A549 (cell line): Measurements from ENCODE around the gene COL2A1. TPM values are rescaled to one million over a fixed set of nuclear protein-coding genes. Genes with fewer than 3 reads are reported as not detected.

Source experiments
- ATAC-seq, 2 experiments: fragments of 200-7000 bp in 1 of 2; fragments of >200 bp in 1 of 2; cut with Nextera tagmentation in 1 of 2; cut with Tn5 transposase in 1 of 2; 3 replicates each; pipeline versions ENCODE4 v1.8.0 to v1.9.1; 2018 to 2020; ENCODE audit warnings: mild to moderate bottlenecking in 1 of 2, moderate library complexity in 1 of 2
- CTCF ChIA-PET: fragments of 300-600 bp; sonication (Branson Sonifier 250); formaldehyde crosslinking; extraction: SDS; loops from one replicate; lab custom pipeline; 2021; ENCODE audit warnings: antibody characterized with exemption, inconsistent platforms; lab: Yijun Ruan, JAX
- POLR2A ChIA-PET: fragments of 350-600 bp; formaldehyde crosslinking; extraction: SDS; loops from one replicate; lab custom pipeline; 2021; ENCODE audit warnings: antibody characterized with exemption, inconsistent platforms; lab: Yijun Ruan, JAX
- DNase-seq, 2 experiments: peaks; one replicate each; pipeline versions ENCODE4 v3.0.0 to v3.0.0-alpha.2; 2011 to 2016; ENCODE audit warnings: low read depth in 1 of 2, low spot score in 1 of 2
- FAIRE-seq: peaks from 2 replicates; lab custom pipeline; 2011; peaks lifted over from hg19 to GRCh38; lab: Jason Lieb, UNC
- H3K27ac ChIP-seq, 2 experiments: fragments of >200 bp; sonication (Bioruptor Twin); formaldehyde crosslinking; 3 replicates each; pipeline ENCODE4 v1.5.1; 2016 to 2017
- H3K4me1 ChIP-seq: fragments of >200 bp; sonication (Bioruptor Twin); formaldehyde crosslinking; 3 replicates; pipeline ENCODE4 v1.6.1; 2016
- H3K4me2 ChIP-seq: fragments of >200 bp; sonication (Bioruptor Twin); formaldehyde crosslinking; 3 replicates; pipeline ENCODE4 v1.6.1; 2016
- H3K4me3 ChIP-seq: fragments of >200 bp; sonication (Bioruptor Twin); formaldehyde crosslinking; 3 replicates; pipeline ENCODE4 v1.5.1; 2016
- H3K9me3 ChIP-seq: fragments of >200 bp; sonication (Bioruptor Twin); formaldehyde crosslinking; 3 replicates; pipeline ENCODE4 v1.6.1; 2016
- BHLHE40 ChIP-seq: IDR thresholded peaks from 2 replicates; pipeline ENCODE4 v1.6.1; 2012; ENCODE audit warnings: low read depth, low read length, inconsistent platforms
- CBX2 ChIP-seq: fragments of 200-600 bp; sonication (generic); IDR thresholded peaks from 2 replicates; pipeline ENCODE4 v1.6.1; 2016; ENCODE audit warnings: low read depth, mild to moderate bottlenecking, borderline replicate concordance
- CBX8 ChIP-seq: fragments of 200-600 bp; sonication (generic); IDR thresholded peaks from 2 replicates; pipeline ENCODE4 v1.6.1; 2016
- CHD2 ChIP-seq: fragments of 150-350 bp; IDR thresholded peaks from 2 replicates; pipeline ENCODE4 v1.6.1; 2014; ENCODE audit warnings: low read length; ENCODE audit not compliant: partially characterized antibody
- EHMT2 ChIP-seq: fragments of 200-600 bp; sonication (generic); IDR thresholded peaks from 2 replicates; pipeline ENCODE4 v1.6.1; 2016; ENCODE audit warnings: antibody characterized with exemption, low read depth, mild to moderate bottlenecking, moderate library complexity
- FOXS1 ChIP-seq: fragments of 250-450 bp; sonication (Bioruptor Pico); IDR thresholded peaks from 2 replicates; pipeline ENCODE4 v1.5.0; 2020; ENCODE audit warnings: mild to moderate bottlenecking, moderate library complexity
- GATA3 ChIP-seq: IDR thresholded peaks from 2 replicates; pipeline ENCODE4 v1.6.1; 2012; ENCODE audit warnings: borderline replicate concordance
- HOXA7 ChIP-seq: fragments of 250-450 bp; sonication (Bioruptor Pico); IDR thresholded peaks from 2 replicates; pipeline ENCODE4 v1.5.0; 2020; ENCODE audit warnings: mild to moderate bottlenecking, moderate library complexity
- JUN ChIP-seq, 2 experiments: fragments of >200 bp; sonication (Bioruptor Twin); formaldehyde crosslinking; IDR thresholded peaks; 2 replicates in 1 of 2; 3 replicates in 1 of 2; pipeline ENCODE4 v1.6.1; 2016 to 2017
- KDM1A ChIP-seq: fragments of 200-600 bp; sonication (generic); IDR thresholded peaks from 2 replicates; pipeline ENCODE4 v1.6.1; 2016; ENCODE audit warnings: low read depth, mild to moderate bottlenecking
- MAZ ChIP-seq: fragments of 150-350 bp; IDR thresholded peaks from 2 replicates; pipeline ENCODE4 v1.6.1; 2014; ENCODE audit warnings: antibody characterized with exemption, low read depth, low read length, borderline replicate concordance
- NFE2L2 ChIP-seq: fragments of 150-350 bp; conservative IDR thresholded peaks from 2 replicates; pipeline ENCODE4 v1.6.1; 2014; ENCODE audit warnings: low read length
- RFX5 ChIP-seq: fragments of 450-650 bp; IDR thresholded peaks from 2 replicates; pipeline ENCODE4 v1.7.1; 2014; ENCODE audit warnings: antibody characterized with exemption, mild to moderate bottlenecking, moderate library complexity
- SREBF2 ChIP-seq: fragments of 450-650 bp; IDR thresholded peaks from 2 replicates; pipeline ENCODE4 v1.6.1; 2014; ENCODE audit warnings: mild to moderate bottlenecking, moderate library complexity
- TFCP2L1 ChIP-seq: fragments of 250-450 bp; sonication (Bioruptor Pico); IDR thresholded peaks from 2 replicates; pipeline ENCODE4 v1.5.0; 2021; ENCODE audit warnings: mild to moderate bottlenecking
- WGBS: methylation state at CpG from one replicate; pipeline ENCODE4 v1.1.6; 2017; ENCODE audit errors: missing lambda C conversion rate; 5-methylcytosine and 5-hydroxymethylcytosine counted together
- polyA plus RNA-seq, 4 experiments: library from polyadenylated mRNA; depleted of rRNA in 3 of 4; stranded (reverse); fragments of >200 nt; fragmentation: RNase III in 1 of 4; extraction: RNeasy Plus Mini Kit Qiagen cat#74134 plus additional on column Dnase treatment in 1 of 4; gene quantifications; 2 replicates in 3 of 4; 3 replicates in 1 of 4; pipeline ENCODE4 v1.2.3, GENCODE V29; 2011 to 2017
- TF ChIP-seq, protein P1 (sequence below): IDR thresholded peaks from 2 replicates; pipeline ENCODE4 v1.6.1; 2012; ENCODE audit warnings: low read depth, borderline replicate concordance
- TF ChIP-seq, protein P2 (sequence below): fragments of 250-450 bp; sonication (Bioruptor Pico); IDR thresholded peaks from 2 replicates; pipeline ENCODE4 v1.5.0; 2021; ENCODE audit warnings: mild to moderate bottlenecking, moderate library complexity, borderline replicate concordance
- TF ChIP-seq, protein P3 (sequence below): fragments of 200-600 bp; sonication (generic); IDR thresholded peaks from 2 replicates; pipeline ENCODE4 v1.6.1; 2016; ENCODE audit warnings: antibody characterized with exemption, mild to moderate bottlenecking, moderate library complexity

The COL2A1 gene
- polyA plus RNA-seq, 2 of the 4 experiments (the other 2 are of a cell fraction), result 0.01 TPM; not detected in 1

- FAIRE-seq (no peak), ATAC-seq (no peak), DNase-seq (no peak)
- H3K9me3 ChIP-seq, result no peaks in the 10 kb centered on the region
- TF ChIP-seq JUN (IDR thresholded peaks at IDR 0.05), result no peak
- TF ChIP-seq TFCP2L1, result no peak
- TF ChIP-seq HOXA7 (CRISPR knock-in tag), result no peak
- TF ChIP-seq, protein P1, sequence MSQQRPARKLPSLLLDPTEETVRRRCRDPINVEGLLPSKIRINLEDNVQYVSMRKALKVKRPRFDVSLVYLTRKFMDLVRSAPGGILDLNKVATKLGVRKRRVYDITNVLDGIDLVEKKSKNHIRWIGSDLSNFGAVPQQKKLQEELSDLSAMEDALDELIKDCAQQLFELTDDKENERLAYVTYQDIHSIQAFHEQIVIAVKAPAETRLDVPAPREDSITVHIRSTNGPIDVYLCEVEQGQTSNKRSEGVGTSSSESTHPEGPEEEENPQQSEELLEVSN, result no peak
- TF ChIP-seq, protein P2, sequence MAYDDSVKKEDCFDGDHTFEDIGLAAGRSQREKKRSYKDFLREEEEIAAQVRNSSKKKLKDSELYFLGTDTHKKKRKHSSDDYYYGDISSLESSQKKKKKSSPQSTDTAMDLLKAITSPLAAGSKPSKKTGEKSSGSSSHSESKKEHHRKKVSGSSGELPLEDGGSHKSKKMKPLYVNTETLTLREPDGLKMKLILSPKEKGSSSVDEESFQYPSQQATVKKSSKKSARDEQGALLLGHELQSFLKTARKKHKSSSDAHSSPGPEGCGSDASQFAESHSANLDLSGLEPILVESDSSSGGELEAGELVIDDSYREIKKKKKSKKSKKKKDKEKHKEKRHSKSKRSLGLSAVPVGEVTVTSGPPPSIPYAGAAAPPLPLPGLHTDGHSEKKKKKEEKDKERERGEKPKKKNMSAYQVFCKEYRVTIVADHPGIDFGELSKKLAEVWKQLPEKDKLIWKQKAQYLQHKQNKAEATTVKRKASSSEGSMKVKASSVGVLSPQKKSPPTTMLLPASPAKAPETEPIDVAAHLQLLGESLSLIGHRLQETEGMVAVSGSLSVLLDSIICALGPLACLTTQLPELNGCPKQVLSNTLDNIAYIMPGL (CRISPR knock-in tag), result no peak
- TF ChIP-seq SREBF2, result no peak
- CTCF ChIA-PET, result no interaction called here
- WGBS, result 7% methylated on average over 3 of the region's 3 CpGs
- peaks cover 5% of the 10 kb centered on the region for H3K4me1 ChIP-seq
- no peak overlapping the region for H3K4me2 ChIP-seq
- POLR2A ChIA-PET, result no interaction called here
- no peak overlapping the region for H3K4me3 ChIP-seq
- H3K27ac ChIP-seq, result no peak overlapping the region
These were observed 7.0 kb downstream of the COL2A1 start for GRCh38 chr12:47997321-47997720.

GRCh38 chr12:47995981-47996401, 8.3 kb downstream of the COL2A1 start:
- Histone ChIP-seq H3K9me3 (no peaks in the 10 kb centered on the region), H3K4me3 (no peak overlapping the region), H3K27ac (no peak overlapping the region)
- no peak for FAIRE-seq
- DNase-seq, result no peak
- no peak for ATAC-seq
- POLR2A ChIA-PET, result no interaction called here
- 70% methylated on average over 4 of the region's 4 CpGs for WGBS
- TF ChIP-seq KDM1A (no peak), CBX8 (no peak), FOXS1 (CRISPR knock-in tag) (no peak), RFX5 (no peak)
- TF ChIP-seq, protein P3, sequence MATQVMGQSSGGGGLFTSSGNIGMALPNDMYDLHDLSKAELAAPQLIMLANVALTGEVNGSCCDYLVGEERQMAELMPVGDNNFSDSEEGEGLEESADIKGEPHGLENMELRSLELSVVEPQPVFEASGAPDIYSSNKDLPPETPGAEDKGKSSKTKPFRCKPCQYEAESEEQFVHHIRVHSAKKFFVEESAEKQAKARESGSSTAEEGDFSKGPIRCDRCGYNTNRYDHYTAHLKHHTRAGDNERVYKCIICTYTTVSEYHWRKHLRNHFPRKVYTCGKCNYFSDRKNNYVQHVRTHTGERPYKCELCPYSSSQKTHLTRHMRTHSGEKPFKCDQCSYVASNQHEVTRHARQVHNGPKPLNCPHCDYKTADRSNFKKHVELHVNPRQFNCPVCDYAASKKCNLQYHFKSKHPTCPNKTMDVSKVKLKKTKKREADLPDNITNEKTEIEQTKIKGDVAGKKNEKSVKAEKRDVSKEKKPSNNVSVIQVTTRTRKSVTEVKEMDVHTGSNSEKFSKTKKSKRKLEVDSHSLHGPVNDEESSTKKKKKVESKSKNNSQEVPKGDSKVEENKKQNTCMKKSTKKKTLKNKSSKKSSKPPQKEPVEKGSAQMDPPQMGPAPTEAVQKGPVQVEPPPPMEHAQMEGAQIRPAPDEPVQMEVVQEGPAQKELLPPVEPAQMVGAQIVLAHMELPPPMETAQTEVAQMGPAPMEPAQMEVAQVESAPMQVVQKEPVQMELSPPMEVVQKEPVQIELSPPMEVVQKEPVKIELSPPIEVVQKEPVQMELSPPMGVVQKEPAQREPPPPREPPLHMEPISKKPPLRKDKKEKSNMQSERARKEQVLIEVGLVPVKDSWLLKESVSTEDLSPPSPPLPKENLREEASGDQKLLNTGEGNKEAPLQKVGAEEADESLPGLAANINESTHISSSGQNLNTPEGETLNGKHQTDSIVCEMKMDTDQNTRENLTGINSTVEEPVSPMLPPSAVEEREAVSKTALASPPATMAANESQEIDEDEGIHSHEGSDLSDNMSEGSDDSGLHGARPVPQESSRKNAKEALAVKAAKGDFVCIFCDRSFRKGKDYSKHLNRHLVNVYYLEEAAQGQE, result no peak
- TF ChIP-seq, all 56 proteins: peak for 0
- no peak overlapping the region for H3K4me2 ChIP-seq
- CTCF ChIA-PET, result no interaction called here
- no peaks in the 10 kb centered on the region for H3K4me1 ChIP-seq

GRCh38 chr12:47993491-47993890, 10.8 kb downstream of the COL2A1 start:
- Histone ChIP-seq H3K4me2 (no peak overlapping the region), H3K9me3 (no peaks in the 10 kb centered on the region), H3K4me1 (no peaks in the 10 kb centered on the region), H3K4me3 (no peak overlapping the region)
- 78% methylated on average over 5 of the region's 5 CpGs for WGBS
- no peak for DNase-seq
- CTCF ChIA-PET, result interaction anchor here (1.1 to 1.8 kb wide), 2 partner anchors 30 to 173 kb away, joined by 3 to 6 read pairs; partner anchors contain the start of gene TMEM106C
- TF ChIP-seq MAZ (no peak), BHLHE40 (no peak), RFX5 (no peak), NFE2L2 (no peak), CBX2 (no peak), EHMT2 (no peak), GATA3 (no peak), JUN (IDR thresholded peaks at IDR 0.05) (no peak), CHD2 (no peak)
- TF ChIP-seq, protein P1, result no peak
- TF ChIP-seq, all 56 proteins: peak for 0
- no peak for FAIRE-seq
- no peak overlapping the region for H3K27ac ChIP-seq
- POLR2A ChIA-PET, result no interaction called here
- ATAC-seq, result no peak
